ENCODE measurements around the gene EML6. TPM values are rescaled to one million over a fixed set of nuclear protein-coding genes. Genes with fewer than 3 reads are reported as not detected.
A peak's percentile ranks its signal among the peaks of the same experiment; 100 is the strongest.

The EML6 gene
- total RNA-seq, 2 donors from 2014 or later: 3.2 to 6.8 TPM

GRCh38 chr2:54775710-54776109 lies 52.2 kb downstream of the EML6 start:
- intact Hi-C loops (cut with DNase I, micrococcal nuclease): no loop called here
- DNase-seq: no peak
- ATAC-seq: no peak

GRCh38 chr2:54776494-54776893 lies 53.0 kb downstream of the EML6 start:
- no peak for ATAC-seq
- DNase-seq: no peak
- intact Hi-C loops (cut with DNase I, micrococcal nuclease): no loop called here

GRCh38 chr2:54783349-54783748 lies 59.9 kb downstream of the EML6 start:
- intact Hi-C loops (cut with DNase I, micrococcal nuclease): no loop called here
- DNase-seq: no peak
- no peak for ATAC-seq

- DNase-seq (no peak), ATAC-seq (no peak)
- intact Hi-C loops (cut with DNase I, micrococcal nuclease): no loop called here
Measured at GRCh38 chr2:54787270-54787669, 63.8 kb downstream of the EML6 start.

- ATAC-seq (no peak), DNase-seq (no peak)
- intact Hi-C loops (cut with DNase I, micrococcal nuclease): no loop called here
Measured at GRCh38 chr2:54787755-54788366, 64.4 kb downstream of the EML6 start.

GRCh38 chr2:54789878-54790277 lies 66.4 kb downstream of the EML6 start:
- no peak for DNase-seq
- intact Hi-C loops (cut with DNase I, micrococcal nuclease): loop anchor here in 1 of 2 donors (10.0 kb wide), 1 partner anchor 95 kb away; no protein-coding TSS in a partner anchor
- ATAC-seq: no peak

GRCh38 chr2:54791831-54792230 lies 68.4 kb downstream of the EML6 start:
- no peak for ATAC-seq
- intact Hi-C loops (cut with DNase I, micrococcal nuclease): loop anchor here in 1 of 2 donors (10.0 kb wide), 1 partner anchor 93 kb away; no protein-coding TSS in a partner anchor
- no peak for DNase-seq

- intact Hi-C loops (cut with DNase I, micrococcal nuclease): loop anchor here in 1 of 2 donors (10.0 kb wide), 1 partner anchor 87 kb away; no protein-coding TSS in a partner anchor
- ATAC-seq: no peak
- no peak for DNase-seq
Measured at GRCh38 chr2:54797307-54797706, 73.8 kb downstream of the EML6 start.

- no peak for DNase-seq
- intact Hi-C loops (cut with DNase I, micrococcal nuclease): no loop called here
- ATAC-seq: no peak
Measured at GRCh38 chr2:54801352-54801751, 77.9 kb downstream of the EML6 start.

GRCh38 chr2:54803783-54804751 lies 80.6 kb downstream of the EML6 start:
- DNase-seq (no peak), ATAC-seq (no peak)
- intact Hi-C loops (cut with DNase I, micrococcal nuclease): no loop called here

GRCh38 chr2:54805255-54805654 lies 81.8 kb downstream of the EML6 start:
- ATAC-seq: no peak
- intact Hi-C loops (cut with DNase I, micrococcal nuclease): no loop called here
- no peak for DNase-seq

- no peak for DNase-seq
- no peak for ATAC-seq
- intact Hi-C loops (cut with DNase I, micrococcal nuclease): no loop called here
Measured at GRCh38 chr2:54806975-54807374, 83.5 kb downstream of the EML6 start.

- intact Hi-C loops (cut with DNase I, micrococcal nuclease): no loop called here
- no peak for DNase-seq
- no peak for ATAC-seq
Measured at GRCh38 chr2:54808661-54809060, 85.2 kb downstream of the EML6 start.

- DNase-seq (no peak), ATAC-seq (no peak)
- intact Hi-C loops (cut with DNase I, micrococcal nuclease): no loop called here
Measured at GRCh38 chr2:54809819-54810218, 86.4 kb downstream of the EML6 start.

- ATAC-seq: no peak
- intact Hi-C loops (cut with DNase I, micrococcal nuclease): no loop called here
- no peak for DNase-seq
Measured at GRCh38 chr2:54810246-54810645, 86.8 kb downstream of the EML6 start.

- intact Hi-C loops (cut with DNase I, micrococcal nuclease): no loop called here
- ATAC-seq: no peak
- DNase-seq: no peak
Measured at GRCh38 chr2:54813584-54813983, 90.1 kb downstream of the EML6 start.

- no peak for DNase-seq
- intact Hi-C loops (cut with DNase I, micrococcal nuclease): no loop called here
- ATAC-seq: peak; percentile 96
Measured at GRCh38 chr2:54814389-54815147, 91.1 kb downstream of the EML6 start.

GRCh38 chr2:54815148-54815539 lies 91.7 kb downstream of the EML6 start:
- intact Hi-C loops (cut with DNase I, micrococcal nuclease): no loop called here
- ATAC-seq (peak; percentile 45), DNase-seq (no peak)

GRCh38 chr2:54818226-54818625 lies 94.8 kb downstream of the EML6 start:
- intact Hi-C loops (cut with DNase I, micrococcal nuclease): no loop called here
- no peak for DNase-seq
- no peak for ATAC-seq
